Activated naive CD8-positive, alpha-beta T cell (primary cell): ENCODE measurements around the gene KIF14.
"Not testable (repeated sequence)": the region's sequence is repeated elsewhere in the genome, so short reads cannot be mapped to it uniquely, and the experiment has no call there.

Source experiments
- H3K27ac Mint-ChIP-seq: one replicate; pipeline ENCODE4 v1.8.0; 2021; ENCODE audit warnings: mixed read lengths
- H3K27me3 Mint-ChIP-seq: one replicate; pipeline ENCODE4 v1.8.0; 2021; ENCODE audit warnings: mixed read lengths
- H3K36me3 Mint-ChIP-seq: one replicate; pipeline ENCODE4 v1.8.0; 2021; ENCODE audit warnings: mixed read lengths
- H3K4me1 Mint-ChIP-seq: one replicate; pipeline ENCODE4 v1.8.0; 2021; ENCODE audit warnings: low read depth, mixed read lengths
- H3K4me3 Mint-ChIP-seq: one replicate; pipeline ENCODE4 v1.8.0; 2021; ENCODE audit warnings: mild to moderate bottlenecking, mixed read lengths
- H3K9me3 Mint-ChIP-seq: one replicate; pipeline ENCODE4 v1.8.0; 2021; ENCODE audit warnings: low read depth, mixed read lengths

Gene KIF14

GRCh38 chr1:200538179-200538578 lies 82.4 kb downstream of the KIF14 start:
- no peaks in the 10 kb centered on the region for H3K27me3 Mint-ChIP-seq
- no peaks in the 10 kb centered on the region for H3K4me1 Mint-ChIP-seq
- H3K4me3 Mint-ChIP-seq, result no peak overlapping the region
- H3K9me3 Mint-ChIP-seq, result no peaks in the 10 kb centered on the region
- H3K27ac Mint-ChIP-seq, result no peak overlapping the region
- peaks cover 3% of the 10 kb centered on the region for H3K36me3 Mint-ChIP-seq

DNA sequence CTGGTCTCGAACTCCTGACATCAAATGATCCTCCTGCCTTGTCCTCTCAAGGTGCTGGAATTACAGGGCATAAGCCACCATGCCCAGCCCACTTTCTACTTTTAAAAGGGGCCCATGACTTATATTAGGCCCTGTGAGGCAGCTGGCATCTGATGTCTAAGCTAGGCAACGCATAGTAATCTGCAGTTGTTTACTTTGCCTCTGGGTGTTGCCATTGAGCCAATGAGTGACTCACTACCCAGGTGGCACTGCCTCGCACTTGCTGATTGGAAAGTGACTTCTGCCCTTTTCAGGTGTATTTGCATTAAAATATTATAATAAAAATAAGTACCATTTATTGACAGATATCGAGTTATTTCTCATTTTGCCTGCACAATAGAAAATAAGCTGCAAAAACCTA lies 84.9 kb downstream of the KIF14 start:
- H3K4me1 Mint-ChIP-seq, result peaks cover 13% of the 10 kb centered on the region

GRCh38 chr1:200530623-200531261 lies 89.8 kb downstream of the KIF14 start:
- H3K4me3 Mint-ChIP-seq, result peak overlapping the region; percentile 78
- H3K27me3 Mint-ChIP-seq, result no peaks in the 10 kb centered on the region
- H3K9me3 Mint-ChIP-seq, result no peaks in the 10 kb centered on the region
- peaks cover 30% of the 10 kb centered on the region for H3K4me1 Mint-ChIP-seq
- H3K36me3 Mint-ChIP-seq, result no peaks in the 10 kb centered on the region
- H3K27ac Mint-ChIP-seq, result peak overlapping the region; percentile 67

More for the DNA sequence above, 84.9 kb downstream of the KIF14 start:
- H3K27ac Mint-ChIP-seq, result no peak overlapping the region
- H3K27me3 Mint-ChIP-seq, result no peaks in the 10 kb centered on the region
- H3K36me3 Mint-ChIP-seq, result peaks cover 3% of the 10 kb centered on the region
- no peak overlapping the region for H3K4me3 Mint-ChIP-seq
- no peaks in the 10 kb centered on the region for H3K9me3 Mint-ChIP-seq

DNA sequence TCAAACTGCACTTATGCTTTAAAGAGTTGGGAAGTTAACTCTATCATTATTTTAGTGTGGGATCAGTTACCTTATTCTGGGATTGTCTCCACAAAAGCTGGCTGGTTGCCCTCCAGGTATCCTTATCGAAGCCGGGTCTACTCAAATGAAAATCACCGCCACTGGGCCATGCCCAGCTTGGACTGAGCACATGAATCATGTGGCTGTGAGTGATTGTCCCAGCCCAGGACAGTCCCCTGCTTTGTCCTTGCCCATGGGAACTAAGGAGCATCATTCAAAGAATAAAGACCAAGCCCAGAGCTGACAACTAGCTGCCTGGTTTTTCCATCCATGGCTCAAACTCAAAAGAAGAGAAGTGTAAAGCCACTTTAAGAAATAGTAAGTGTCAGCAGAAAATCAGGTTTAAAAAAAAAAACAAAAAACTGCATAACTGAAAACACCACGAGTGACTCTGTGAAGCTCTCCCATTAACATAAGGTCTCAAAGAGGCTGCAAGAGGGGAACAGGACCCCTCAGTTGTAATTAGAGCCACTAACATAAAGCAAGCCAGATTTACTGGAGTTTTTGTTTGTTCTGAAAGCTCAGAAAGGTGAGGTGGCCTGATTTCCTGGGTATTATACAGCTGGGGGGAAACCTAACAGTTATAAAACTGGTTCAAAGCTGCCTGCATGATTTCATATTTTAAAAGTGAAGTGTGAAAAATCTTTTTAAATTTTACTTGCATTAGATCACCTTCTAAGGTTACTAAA lies 91.5 kb downstream of the KIF14 start:
- Mint-ChIP-seq H3K27ac (no peak overlapping the region), H3K27me3 (no peaks in the 10 kb centered on the region), H3K9me3 (no peaks in the 10 kb centered on the region), H3K4me1 (peaks cover 30% of the 10 kb centered on the region), H3K4me3 (no peak overlapping the region), H3K36me3 (no peaks in the 10 kb centered on the region)

DNA sequence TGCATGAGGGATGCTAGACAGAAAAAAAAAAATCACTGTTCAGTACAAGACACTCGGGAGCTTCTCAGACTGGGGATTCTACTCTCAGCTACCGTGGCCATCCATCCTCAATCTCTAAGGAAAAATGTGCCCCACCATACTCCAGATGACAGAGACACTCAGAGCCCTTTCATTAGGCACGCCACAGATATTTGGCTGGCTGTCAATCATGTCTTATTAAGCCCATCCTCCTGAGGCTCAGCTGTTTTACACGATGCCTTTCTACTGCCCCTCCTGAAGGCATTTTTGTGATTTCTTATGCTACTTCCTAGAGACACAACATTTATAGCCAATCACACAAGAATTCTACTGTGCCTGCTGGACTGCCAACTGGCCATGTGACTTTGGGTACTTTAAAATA lies 92.9 kb downstream of the KIF14 start:
- Mint-ChIP-seq H3K4me1 (peaks cover 30% of the 10 kb centered on the region), H3K36me3 (no peaks in the 10 kb centered on the region), H3K4me3 (no peak overlapping the region), H3K9me3 (no peaks in the 10 kb centered on the region), H3K27ac (no peak overlapping the region), H3K27me3 (no peaks in the 10 kb centered on the region)

DNA sequence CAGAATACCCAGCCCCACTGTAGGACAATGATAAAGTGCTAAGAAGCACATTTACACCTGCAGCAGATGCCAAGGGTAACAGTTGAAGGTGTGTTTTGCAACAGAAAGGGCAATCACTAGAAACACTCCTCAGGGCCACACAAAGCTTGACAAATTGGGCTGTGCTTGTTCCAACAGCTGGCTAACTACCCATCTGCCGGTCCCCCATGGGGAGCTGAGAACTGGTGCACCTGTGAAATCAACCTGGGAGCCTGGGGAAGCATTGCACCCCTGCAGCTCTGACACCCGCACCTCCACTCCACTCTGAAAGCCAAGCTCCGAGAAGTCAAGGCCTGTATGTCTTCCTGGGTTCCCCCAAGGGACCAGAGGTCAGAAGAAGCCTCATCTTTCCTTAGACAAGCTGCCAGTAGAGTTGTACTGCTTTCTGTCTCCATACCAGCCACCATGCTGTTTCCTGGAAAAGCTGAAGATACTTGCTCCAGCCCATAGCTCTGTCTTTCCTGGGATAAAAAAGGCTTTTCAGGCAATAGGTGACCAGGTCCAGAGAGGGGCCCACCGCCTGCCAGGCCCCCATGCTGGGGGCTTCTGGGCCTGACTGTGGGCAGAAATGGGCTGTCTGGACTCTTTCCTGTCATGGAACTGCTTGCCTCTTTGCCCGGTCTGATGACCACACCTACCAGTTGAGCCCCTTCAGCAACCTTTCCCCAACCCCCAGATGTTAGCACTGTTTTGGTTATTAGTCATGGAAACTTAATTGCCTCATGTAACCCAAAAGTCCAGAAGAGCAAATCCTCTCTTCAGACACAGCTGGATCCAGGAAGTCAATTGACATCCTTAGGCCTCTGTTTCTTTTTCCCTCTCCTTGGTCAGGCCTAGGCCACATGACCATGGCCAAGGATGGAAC lies 93.6 kb downstream of the KIF14 start:
- Mint-ChIP-seq H3K27ac (no peak overlapping the region), H3K4me1 (peaks cover 26% of the 10 kb centered on the region), H3K4me3 (no peak overlapping the region), H3K9me3 (no peaks in the 10 kb centered on the region), H3K36me3 (no peaks in the 10 kb centered on the region), H3K27me3 (no peaks in the 10 kb centered on the region)

- H3K9me3 Mint-ChIP-seq, result no peaks in the 10 kb centered on the region
- H3K36me3 Mint-ChIP-seq, result no peaks in the 10 kb centered on the region
- peaks cover 15% of the 10 kb centered on the region for H3K4me1 Mint-ChIP-seq
- no peak overlapping the region for H3K4me3 Mint-ChIP-seq
- H3K27ac Mint-ChIP-seq, result no peak overlapping the region
- H3K27me3 Mint-ChIP-seq, result no peaks in the 10 kb centered on the region
These were observed 95.2 kb downstream of the KIF14 start for GRCh38 chr1:200525090-200525987.

GRCh38 chr1:200524551-200524950 lies 96.0 kb downstream of the KIF14 start:
- H3K27me3 Mint-ChIP-seq, H3K4me3 Mint-ChIP-seq, H3K27ac Mint-ChIP-seq, H3K9me3 Mint-ChIP-seq, H3K36me3 Mint-ChIP-seq: not testable (repeated sequence)
- peaks cover 10% of the 10 kb centered on the region for H3K4me1 Mint-ChIP-seq

DNA sequence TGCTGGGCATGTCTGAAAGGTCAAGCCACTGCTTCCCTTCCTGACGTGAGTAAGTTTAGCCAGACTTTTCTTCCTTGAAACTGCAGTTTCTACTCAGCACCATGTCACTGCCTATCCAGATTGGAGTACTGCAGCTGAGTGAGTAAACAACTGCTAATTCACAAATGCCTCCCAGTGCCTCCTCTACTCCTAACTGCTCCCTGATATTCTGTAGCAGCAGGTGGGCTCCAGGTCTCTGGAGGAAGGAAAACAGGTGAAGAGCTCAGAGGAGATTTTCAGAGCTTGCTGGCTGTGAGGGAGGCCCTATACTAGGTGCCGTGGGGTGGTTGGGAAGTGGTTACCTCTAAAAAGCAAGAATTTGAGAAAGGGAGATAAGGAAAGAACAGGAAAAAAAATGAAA lies 96.5 kb downstream of the KIF14 start:
- Mint-ChIP-seq H3K27me3 (no peaks in the 10 kb centered on the region), H3K36me3 (no peaks in the 10 kb centered on the region), H3K27ac (no peak overlapping the region), H3K4me3 (no peak overlapping the region), H3K4me1 (peaks cover 7% of the 10 kb centered on the region), H3K9me3 (no peaks in the 10 kb centered on the region)

DNA sequence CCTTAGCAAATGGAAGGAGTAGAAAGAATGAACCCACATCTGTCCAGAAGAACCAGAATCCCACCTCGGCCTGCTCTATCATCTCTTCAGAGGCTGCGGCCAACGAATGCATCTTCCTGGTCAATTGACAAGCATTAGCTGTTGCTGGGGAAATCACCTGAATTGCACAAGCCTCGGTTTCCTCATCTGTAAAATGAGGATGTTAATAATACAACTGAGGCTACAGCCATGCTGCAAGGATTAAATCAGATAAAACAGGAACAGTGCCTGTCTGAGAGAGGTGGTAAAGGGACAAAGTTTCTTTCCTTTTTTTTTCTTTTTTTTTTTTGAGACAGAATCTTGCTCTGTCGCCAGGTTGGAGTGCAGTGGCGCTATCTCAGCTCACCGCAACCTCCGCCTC lies 99.8 kb downstream of the KIF14 start:
- no peaks in the 10 kb centered on the region for H3K9me3 Mint-ChIP-seq
- peaks cover 5% of the 10 kb centered on the region for H3K4me1 Mint-ChIP-seq
- no peaks in the 10 kb centered on the region for H3K36me3 Mint-ChIP-seq
- no peak overlapping the region for H3K27ac Mint-ChIP-seq
- no peak overlapping the region for H3K4me3 Mint-ChIP-seq
- H3K27me3 Mint-ChIP-seq, result no peaks in the 10 kb centered on the region

GRCh38 chr1:200518524-200518923 lies 102.0 kb downstream of the KIF14 start:
- H3K4me1 Mint-ChIP-seq, result peaks cover 5% of the 10 kb centered on the region
- no peak overlapping the region for H3K27ac Mint-ChIP-seq
- no peaks in the 10 kb centered on the region for H3K9me3 Mint-ChIP-seq
- H3K4me3 Mint-ChIP-seq, result no peak overlapping the region
- H3K27me3 Mint-ChIP-seq, result no peaks in the 10 kb centered on the region
- H3K36me3 Mint-ChIP-seq, result no peaks in the 10 kb centered on the region

DNA sequence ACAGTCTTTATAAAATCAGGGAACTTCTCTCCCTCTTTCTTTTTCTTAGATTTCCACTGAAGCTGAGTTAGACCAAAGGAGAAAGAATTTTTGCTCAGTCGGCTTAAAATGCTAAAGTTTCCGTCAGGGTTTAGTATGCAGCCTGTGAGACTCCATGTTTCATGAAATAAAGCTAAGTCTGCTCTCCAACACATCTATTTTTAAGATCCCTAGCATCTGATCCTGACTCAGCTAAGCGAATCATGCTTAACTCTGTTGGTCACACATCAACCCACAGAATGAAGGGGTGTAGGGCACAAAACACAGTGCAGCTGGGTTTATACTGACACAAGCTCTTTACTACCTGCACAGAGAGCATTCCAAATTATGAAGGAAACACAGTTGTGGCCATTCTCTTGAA lies 108.4 kb downstream of the KIF14 start:
- Mint-ChIP-seq H3K27me3 (peaks cover 3% of the 10 kb centered on the region), H3K4me3 (no peak overlapping the region), H3K4me1 (peaks cover 3% of the 10 kb centered on the region), H3K27ac (no peak overlapping the region), H3K36me3 (no peaks in the 10 kb centered on the region), H3K9me3 (no peaks in the 10 kb centered on the region)

DNA sequence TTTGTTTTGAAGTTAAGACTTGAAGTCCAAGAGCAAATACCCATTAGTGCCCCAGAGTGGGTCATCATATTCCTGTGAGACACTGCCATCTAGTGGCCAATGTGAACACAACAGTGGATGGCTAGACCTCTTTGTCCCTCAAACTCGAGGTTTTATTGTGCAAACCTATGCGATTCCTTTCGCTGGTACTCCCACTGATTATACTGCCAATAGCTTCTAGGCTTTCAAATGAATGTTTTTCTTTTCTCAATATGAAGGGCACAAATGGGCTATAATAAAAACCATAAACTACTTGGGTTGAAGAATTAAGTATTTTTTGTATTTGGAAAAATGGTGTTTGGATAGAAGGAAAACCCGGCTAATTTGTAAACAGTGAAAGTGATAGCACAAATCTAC lies 110.3 kb downstream of the KIF14 start:
- Mint-ChIP-seq H3K27ac (no peak overlapping the region), H3K36me3 (no peaks in the 10 kb centered on the region), H3K4me3 (no peak overlapping the region), H3K9me3 (no peaks in the 10 kb centered on the region), H3K4me1 (peaks cover 3% of the 10 kb centered on the region), H3K27me3 (peaks cover 3% of the 10 kb centered on the region)

GRCh38 chr1:200506471-200506870 lies 114.1 kb downstream of the KIF14 start:
- Mint-ChIP-seq H3K36me3 (no peaks in the 10 kb centered on the region), H3K4me1 (peaks cover 3% of the 10 kb centered on the region), H3K4me3 (no peak overlapping the region), H3K27me3 (peaks cover 4% of the 10 kb centered on the region), H3K27ac (no peak overlapping the region), H3K9me3 (no peaks in the 10 kb centered on the region)
